ENCODE measurements around the gene ANHX.
"Not testable (repeated sequence)": the region's sequence is repeated elsewhere in the genome, so short reads cannot be mapped to it uniquely, and the experiment has no call there.

ANHX gene

DNA sequence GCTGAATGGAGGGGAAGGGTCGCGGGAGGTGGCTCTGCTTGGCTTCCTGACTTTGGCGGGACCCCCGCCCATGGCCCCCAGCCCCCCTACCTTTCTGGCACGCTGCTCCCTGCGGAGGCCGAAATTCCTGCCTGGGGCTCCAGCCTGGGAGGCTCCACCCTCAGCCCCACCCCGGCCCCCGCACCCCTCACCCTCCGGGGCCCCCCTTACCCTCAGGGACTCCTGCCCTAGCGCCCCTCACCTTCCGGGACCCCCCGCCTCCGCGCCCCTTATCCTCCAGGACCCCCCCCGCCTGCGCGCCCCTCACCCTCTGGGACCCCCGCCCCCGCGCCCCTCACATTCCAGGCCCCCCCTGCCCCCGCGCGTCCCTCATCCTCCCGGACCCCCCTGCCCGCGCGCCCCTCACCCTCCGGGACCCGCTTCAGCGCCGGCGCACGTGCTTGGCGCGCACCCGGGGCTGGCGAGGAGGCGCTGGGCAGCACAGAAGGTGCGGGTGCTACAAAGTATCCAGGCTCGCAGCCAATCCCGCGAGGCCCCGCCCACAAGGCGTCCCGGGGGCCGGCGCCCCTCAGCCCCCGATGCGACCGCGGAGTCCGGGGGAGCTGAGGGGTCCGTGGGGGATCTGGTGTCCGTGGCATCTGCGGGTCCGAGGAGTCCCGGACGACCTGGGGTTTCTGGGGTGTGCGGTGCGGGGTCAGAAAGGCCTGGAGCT lies at the start of gene ANHX:
ANHX (minus strand) TSS at position 477 of the 712 bp plus-strand sequence. CDS start 1,521 bp downstream, outside the sequence.
- Mint-ChIP-seq H3K27ac (no peak within 1 kb of the TSS), H3K36me3 (peaks cover 2% of the 10 kb centered on the region), H3K27me3 (peaks cover 2% of the 10 kb centered on the region), H3K4me1 (no peaks in the 10 kb centered on the region), H3K9me3 (peaks cover 6% of the 10 kb centered on the region), H3K4me3 (no peak within 1 kb of the TSS)

DNA sequence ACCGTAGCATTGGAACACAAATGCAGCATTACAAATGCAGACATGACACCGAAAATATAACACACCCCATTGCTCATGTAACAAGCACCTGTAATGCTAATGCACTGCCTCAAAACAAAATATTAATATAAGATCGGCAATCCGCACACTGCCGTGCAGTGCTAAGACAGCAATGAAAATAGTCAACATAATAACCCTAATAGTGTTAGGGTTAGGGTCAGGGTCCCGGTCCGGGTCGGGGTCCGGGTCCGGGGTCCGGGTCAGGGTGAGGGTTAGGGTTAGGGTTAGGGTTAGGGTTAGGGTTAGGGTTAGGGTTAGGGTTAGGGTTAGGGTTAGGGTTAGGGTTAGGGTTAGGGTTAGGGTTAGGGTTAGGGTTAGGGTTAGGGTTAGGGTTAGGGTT lies 29.0 kb upstream of the ANHX start:
- not testable (repeated sequence) for H3K4me3 Mint-ChIP-seq, H3K27ac Mint-ChIP-seq, H3K4me1 Mint-ChIP-seq, H3K9me3 Mint-ChIP-seq, H3K36me3 Mint-ChIP-seq, H3K27me3 Mint-ChIP-seq

GRCh38 chr12:133264173-133264572 lies 28.5 kb upstream of the ANHX start:
- H3K9me3 Mint-ChIP-seq = peaks cover 10% of the 10 kb centered on the region
- H3K4me3 Mint-ChIP-seq = no peak overlapping the region
- H3K36me3 Mint-ChIP-seq = no peaks in the 10 kb centered on the region
- no peaks in the 10 kb centered on the region for H3K27me3 Mint-ChIP-seq
- no peaks in the 10 kb centered on the region for H3K4me1 Mint-ChIP-seq
- H3K27ac Mint-ChIP-seq = no peak overlapping the region

DNA sequence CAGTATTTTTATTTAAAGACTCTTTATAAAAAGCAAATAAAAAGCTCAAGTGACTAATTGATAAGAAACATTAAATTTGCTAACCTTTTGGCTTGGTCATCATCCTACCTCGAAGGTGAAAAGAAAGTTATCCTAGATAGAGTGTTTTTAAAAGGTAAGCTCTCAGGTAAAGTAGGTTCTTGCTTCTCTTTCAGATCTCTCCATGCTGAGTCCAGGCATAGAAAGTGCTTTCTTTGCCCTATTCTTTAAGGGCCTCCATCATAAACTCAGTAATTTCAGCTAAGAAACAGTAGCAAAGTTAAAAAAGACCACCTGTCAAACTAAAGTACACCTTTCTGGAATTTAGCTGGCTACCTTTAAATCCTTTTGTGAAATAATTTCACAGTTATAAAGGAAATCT lies 20.6 kb upstream of the ANHX start:
- no peaks in the 10 kb centered on the region for H3K4me1 Mint-ChIP-seq
- H3K27me3 Mint-ChIP-seq = peaks cover 15% of the 10 kb centered on the region
- no peak overlapping the region for H3K4me3 Mint-ChIP-seq
- H3K9me3 Mint-ChIP-seq = peaks cover 35% of the 10 kb centered on the region
- no peak overlapping the region for H3K27ac Mint-ChIP-seq
- peaks cover 5% of the 10 kb centered on the region for H3K36me3 Mint-ChIP-seq

DNA sequence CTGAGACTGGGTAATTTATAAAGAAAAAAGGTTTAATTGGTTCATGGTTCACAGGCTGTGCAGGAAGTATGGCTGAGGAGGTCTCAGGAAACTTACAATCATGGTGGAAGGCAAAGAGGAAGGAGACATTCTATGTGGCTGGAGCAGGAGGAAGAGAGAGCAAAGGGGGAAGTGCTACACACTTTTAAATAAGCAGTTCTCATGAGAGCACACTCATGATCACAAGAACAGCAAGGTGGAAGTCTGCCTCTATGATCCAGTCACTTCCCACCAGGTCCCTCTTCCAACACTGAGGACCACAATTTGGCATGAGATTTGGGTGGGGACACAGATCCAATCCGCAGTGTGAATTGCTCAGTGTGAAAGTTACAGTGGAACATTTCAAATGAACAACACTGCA lies 20.2 kb upstream of the ANHX start:
- peaks cover 36% of the 10 kb centered on the region for H3K9me3 Mint-ChIP-seq
- H3K36me3 Mint-ChIP-seq, H3K27ac Mint-ChIP-seq, H3K4me1 Mint-ChIP-seq, H3K4me3 Mint-ChIP-seq: not testable (repeated sequence)
- H3K27me3 Mint-ChIP-seq = peaks cover 15% of the 10 kb centered on the region

DNA sequence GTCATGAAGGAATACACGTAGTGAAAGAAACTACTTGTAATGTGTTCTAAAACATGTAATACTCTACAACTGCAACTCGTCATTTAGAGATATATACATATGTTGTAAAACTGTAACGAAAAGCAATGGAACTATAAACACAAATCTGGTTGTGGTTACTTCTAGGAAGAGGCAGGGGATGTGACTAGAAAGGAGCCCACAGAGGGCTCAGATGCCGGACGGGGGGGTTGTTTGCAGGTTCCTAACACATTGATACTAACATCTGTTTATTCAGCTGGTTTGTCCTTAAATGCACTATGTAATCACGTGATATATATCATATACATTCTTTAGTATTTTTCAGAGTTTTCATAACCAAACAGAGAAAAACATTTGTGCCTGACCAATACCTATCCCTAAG lies 16.1 kb upstream of the ANHX start:
- peaks cover 15% of the 10 kb centered on the region for H3K27me3 Mint-ChIP-seq
- peaks cover 5% of the 10 kb centered on the region for H3K36me3 Mint-ChIP-seq
- no peaks in the 10 kb centered on the region for H3K4me1 Mint-ChIP-seq
- H3K9me3 Mint-ChIP-seq = peaks cover 30% of the 10 kb centered on the region
- H3K4me3 Mint-ChIP-seq = no peak overlapping the region
- peak overlapping the region; percentile 23 for H3K27ac Mint-ChIP-seq

DNA sequence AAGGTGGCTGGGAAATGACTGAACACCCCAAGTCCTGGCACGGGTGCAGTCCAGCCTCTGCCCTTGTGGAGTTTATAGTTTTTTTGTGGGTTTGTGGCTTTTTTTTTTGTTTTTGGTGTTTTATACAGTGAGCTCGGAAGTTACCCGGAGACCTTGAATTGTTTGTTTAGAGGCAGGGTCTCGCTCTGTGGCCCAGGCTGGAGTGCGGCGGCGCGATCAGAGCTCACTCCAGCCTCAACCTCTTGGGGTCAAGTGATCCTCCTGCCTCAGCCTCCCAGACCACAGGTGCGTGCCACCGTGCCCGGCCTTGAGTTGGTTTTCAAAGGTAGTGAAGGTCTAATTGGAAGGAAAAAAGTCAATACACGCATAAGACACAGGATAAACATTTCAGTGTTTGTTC lies 879 bp upstream of the ANHX start:
- H3K4me1 Mint-ChIP-seq = no peaks in the 10 kb centered on the region
- H3K27ac Mint-ChIP-seq = no peak overlapping the region

DNA sequence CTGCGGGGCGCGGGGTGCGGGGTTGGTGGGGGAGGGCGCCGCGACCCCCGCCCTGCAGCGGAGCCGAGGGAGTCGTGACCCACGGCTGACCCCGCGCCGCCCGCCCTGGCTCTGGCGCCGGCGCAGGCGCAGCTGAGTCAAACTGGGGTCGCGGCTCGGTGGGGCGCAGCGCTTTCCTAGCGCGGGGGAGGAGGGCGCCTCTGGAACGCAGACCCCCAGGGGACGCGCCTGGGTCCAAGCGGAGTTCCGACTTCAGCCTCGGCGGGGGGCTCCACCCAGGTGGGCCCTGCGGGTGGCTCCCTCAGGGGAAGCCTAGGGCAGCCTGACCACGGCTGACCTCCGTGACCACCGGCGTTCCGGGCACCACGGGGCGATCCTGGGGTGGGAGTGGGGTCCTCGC lies 467 bp upstream of the ANHX start:
- H3K4me1 Mint-ChIP-seq = no peaks in the 10 kb centered on the region
- H3K36me3 Mint-ChIP-seq = peaks cover 2% of the 10 kb centered on the region
- H3K27me3 Mint-ChIP-seq = peaks cover 2% of the 10 kb centered on the region
- no peak overlapping the region for H3K27ac Mint-ChIP-seq
- peaks cover 6% of the 10 kb centered on the region for H3K9me3 Mint-ChIP-seq
- no peak overlapping the region for H3K4me3 Mint-ChIP-seq

More for the DNA sequence above, 879 bp upstream of the ANHX start:
- H3K27me3 Mint-ChIP-seq = peaks cover 2% of the 10 kb centered on the region
- no peak overlapping the region for H3K4me3 Mint-ChIP-seq
- H3K36me3 Mint-ChIP-seq = peaks cover 2% of the 10 kb centered on the region
- H3K9me3 Mint-ChIP-seq = peaks cover 6% of the 10 kb centered on the region

- peaks cover 8% of the 10 kb centered on the region for H3K9me3 Mint-ChIP-seq
- peaks cover 2% of the 10 kb centered on the region for H3K27me3 Mint-ChIP-seq
- no peaks in the 10 kb centered on the region for H3K4me1 Mint-ChIP-seq
- H3K4me3 Mint-ChIP-seq = no peak overlapping the region
- no peak overlapping the region for H3K27ac Mint-ChIP-seq
- peaks cover 2% of the 10 kb centered on the region for H3K36me3 Mint-ChIP-seq
Observed at GRCh38 chr12:133234971-133235370, 706 bp downstream of the ANHX start.

DNA sequence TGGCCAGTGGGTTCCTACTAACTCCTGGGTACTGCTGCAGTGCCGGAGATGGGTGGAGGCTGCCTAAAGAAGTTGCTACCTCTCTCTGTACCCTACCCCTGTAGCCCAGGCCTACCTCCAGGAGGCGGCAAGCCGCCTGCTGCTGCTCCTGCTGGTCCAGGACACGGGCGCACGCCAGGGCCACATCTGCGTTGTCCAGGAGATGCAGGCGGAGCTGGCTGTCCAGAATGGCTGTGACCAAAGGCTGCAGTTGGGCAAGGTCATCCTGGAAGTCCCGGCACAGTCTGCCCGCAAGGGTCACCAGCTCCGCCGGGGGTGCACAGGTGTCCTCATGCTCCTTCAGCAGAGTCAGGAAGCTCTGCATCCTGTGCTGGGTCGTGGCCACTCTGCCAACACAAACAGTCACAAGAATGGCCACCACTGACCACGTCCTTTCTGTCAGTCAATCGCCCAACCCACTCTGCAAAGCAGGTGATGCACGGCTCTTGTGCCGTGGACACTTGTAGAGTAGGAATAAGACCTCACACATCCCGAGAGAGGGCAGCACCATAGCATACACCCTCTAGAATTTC lies 1.6 kb downstream of the ANHX start:
- Mint-ChIP-seq H3K36me3 (peaks cover 2% of the 10 kb centered on the region), H3K4me3 (no peak overlapping the region), H3K9me3 (peaks cover 15% of the 10 kb centered on the region), H3K4me1 (no peaks in the 10 kb centered on the region), H3K27me3 (no peaks in the 10 kb centered on the region), H3K27ac (no peak overlapping the region)

GRCh38 chr12:133233006-133233405 lies 2.7 kb downstream of the ANHX start:
- peaks cover 19% of the 10 kb centered on the region for H3K9me3 Mint-ChIP-seq
- H3K27ac Mint-ChIP-seq = no peak overlapping the region

GRCh38 chr12:133231001-133231400 lies 4.7 kb downstream of the ANHX start:
- Mint-ChIP-seq H3K4me3 (no peak overlapping the region), H3K9me3 (peaks cover 19% of the 10 kb centered on the region), H3K36me3 (peaks cover 2% of the 10 kb centered on the region), H3K27ac (no peak overlapping the region), H3K27me3 (no peaks in the 10 kb centered on the region), H3K4me1 (no peaks in the 10 kb centered on the region)

More at GRCh38 chr12:133233006-133233405, 2.7 kb downstream of the ANHX start:
- Mint-ChIP-seq H3K4me3 (no peak overlapping the region), H3K4me1 (no peaks in the 10 kb centered on the region), H3K27me3 (no peaks in the 10 kb centered on the region), H3K36me3 (peaks cover 2% of the 10 kb centered on the region)

GRCh38 chr12:133227281-133227852 lies 8.3 kb downstream of the ANHX start:
- Mint-ChIP-seq H3K4me3 (no peak overlapping the region), H3K9me3 (peaks cover 14% of the 10 kb centered on the region), H3K36me3 (peaks cover 2% of the 10 kb centered on the region), H3K27me3 (no peaks in the 10 kb centered on the region), H3K27ac (no peak overlapping the region), H3K4me1 (no peaks in the 10 kb centered on the region)

- peaks cover 2% of the 10 kb centered on the region for H3K36me3 Mint-ChIP-seq
- H3K27ac Mint-ChIP-seq = no peak overlapping the region
- peaks cover 14% of the 10 kb centered on the region for H3K9me3 Mint-ChIP-seq
- H3K4me3 Mint-ChIP-seq = no peak overlapping the region
- H3K4me1 Mint-ChIP-seq = no peaks in the 10 kb centered on the region
- no peaks in the 10 kb centered on the region for H3K27me3 Mint-ChIP-seq
Observed at GRCh38 chr12:133226690-133227089, 9.0 kb downstream of the ANHX start.

DNA sequence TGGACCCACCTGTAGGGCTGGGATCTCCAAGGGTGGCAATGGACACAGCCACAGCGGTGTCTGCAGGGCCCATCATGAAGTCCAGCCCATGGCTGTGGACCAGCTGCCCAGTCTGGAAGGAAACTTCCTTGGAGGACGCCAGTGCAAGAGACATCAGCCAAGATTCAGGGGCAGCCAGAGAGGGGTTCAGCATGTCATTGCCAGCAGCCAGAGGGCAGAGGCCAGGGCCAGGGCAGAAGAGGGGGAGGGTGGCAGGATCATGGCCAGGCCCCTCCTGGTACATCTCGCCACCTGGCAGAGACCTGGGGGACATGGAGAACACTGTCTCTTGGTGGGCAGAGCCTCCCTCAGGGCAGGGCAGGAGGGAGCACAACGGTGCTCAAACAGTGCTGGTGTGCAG lies 10.2 kb downstream of the ANHX start:
- H3K27ac Mint-ChIP-seq = no peak overlapping the region
- peaks cover 2% of the 10 kb centered on the region for H3K36me3 Mint-ChIP-seq
- H3K9me3 Mint-ChIP-seq = peaks cover 14% of the 10 kb centered on the region

GRCh38 chr12:133222211-133222610 lies 13.5 kb downstream of the ANHX start:
- Mint-ChIP-seq H3K9me3 (peaks cover 18% of the 10 kb centered on the region), H3K27me3 (peaks cover 1% of the 10 kb centered on the region), H3K27ac (no peak overlapping the region), H3K36me3 (peaks cover 12% of the 10 kb centered on the region), H3K4me1 (no peaks in the 10 kb centered on the region), H3K4me3 (no peak overlapping the region)

More for the DNA sequence above, 10.2 kb downstream of the ANHX start:
- H3K4me3 Mint-ChIP-seq = no peak overlapping the region
- no peaks in the 10 kb centered on the region for H3K4me1 Mint-ChIP-seq
- H3K27me3 Mint-ChIP-seq = no peaks in the 10 kb centered on the region

Measured in activated naive CD4-positive, alpha-beta T cell treated with anti-CD3 and anti-CD28 coated beads, Interleukin-2, amount 50 U/mL, for 24 hours (primary cell).